PFSK-1 (cell line): ENCODE data around the gene LHX3.

Experiments
- FOXP2 ChIP-seq: optimal IDR thresholded peaks from 2 replicates; pipeline ENCODE3; 2011; ENCODE audit warnings: borderline replicate concordance, control low read depth, inconsistent platforms; ENCODE audit not compliant: insufficient read depth; ENCODE audit errors: extremely low read length, extremely low read depth
- POLR2AphosphoS5 ChIP-seq: IDR thresholded peaks from 2 replicates; pipeline ENCODE4 v1.6.1; 2012; ENCODE audit warnings: low read depth, mild to moderate bottlenecking, control low read depth, low read length, moderate library complexity
- REST ChIP-seq, 2 experiments: IDR thresholded peaks; 2 replicates each; pipeline versions ENCODE4 v1.6.1 to v1.8.0; 2011 to 2012; ENCODE audit warnings: low read depth in 2 of 2, low read length in 2 of 2, control low read depth in 1 of 2, inconsistent platforms in 1 of 2, mild to moderate bottlenecking in 1 of 2, moderate library complexity in 1 of 2; ENCODE audit not compliant: insufficient read depth in 1 of 2
- SIN3A ChIP-seq: IDR thresholded peaks from 2 replicates; pipeline ENCODE4 v1.6.1; 2012; ENCODE audit warnings: mild to moderate bottlenecking, low read length, moderate library complexity, borderline replicate concordance; ENCODE audit not compliant: insufficient read depth
- TAF1 ChIP-seq: IDR thresholded peaks from 2 replicates; pipeline ENCODE4 v1.6.1; 2012; ENCODE audit warnings: low read length, control low read depth, borderline replicate concordance; ENCODE audit not compliant: insufficient read depth

Gene LHX3

GRCh38 chr9:136251264-136252115, 46.6 kb upstream of the LHX3 start:
- no peak for TF ChIP-seq FOXP2
- TF ChIP-seq REST (IDR thresholded peaks at IDR 0.05; ENCODE audit: insufficient read depth in 1 of 2, low read depth in 2 of 2, low read length in 2 of 2), result no peak
- no peak for TF ChIP-seq SIN3A
- TF ChIP-seq POLR2AphosphoS5, result no peak
- TF ChIP-seq TAF1, result no peak

- no peak for TF ChIP-seq SIN3A
- no peak for TF ChIP-seq TAF1
- TF ChIP-seq POLR2AphosphoS5, result no peak
- TF ChIP-seq REST (IDR thresholded peaks at IDR 0.05; ENCODE audit: insufficient read depth in 1 of 2, low read depth in 2 of 2, low read length in 2 of 2), result no peak
- no peak for TF ChIP-seq FOXP2
Measured at GRCh38 chr9:136250676-136251075, 45.7 kb upstream of the LHX3 start.

- no peak for TF ChIP-seq TAF1
Measured at GRCh38 chr9:136249877-136250559, 45.1 kb upstream of the LHX3 start.

GRCh38 chr9:136248951-136249876, 44.3 kb upstream of the LHX3 start:
- TF ChIP-seq POLR2AphosphoS5 (no peak), FOXP2 (no peak), TAF1 (no peak), SIN3A (no peak), REST (IDR thresholded peaks at IDR 0.05; ENCODE audit: insufficient read depth in 1 of 2, low read depth in 2 of 2, low read length in 2 of 2) (no peak)

- TF ChIP-seq TAF1, result no peak
- no peak for TF ChIP-seq FOXP2
- no peak for TF ChIP-seq REST (IDR thresholded peaks at IDR 0.05; ENCODE audit: insufficient read depth in 1 of 2, low read depth in 2 of 2, low read length in 2 of 2)
- no peak for TF ChIP-seq POLR2AphosphoS5
- TF ChIP-seq SIN3A, result no peak
Measured at GRCh38 chr9:136247947-136248637, 43.2 kb upstream of the LHX3 start.
